GM18867 (cell line): ENCODE measurements around the gene NCOA7.
A peak's percentile ranks its signal among the peaks of the same experiment; 100 is the strongest.
"Not testable (repeated sequence)": the region's sequence is repeated elsewhere in the genome, so short reads cannot be mapped to it uniquely, and the experiment has no call there.

ENCODE experiments used
- ATAC-seq: cut with Tn5 transposase; IDR thresholded peaks from one replicate; pipeline ENCODE4 v1.9.1; 2021; ENCODE audit warnings: mild to moderate bottlenecking, moderate library complexity; ENCODE audit not compliant: unreplicated experiment

Gene NCOA7

GRCh38 chr6:125963817-125964216 is 173.1 kb downstream of the NCOA7 start:
- ATAC-seq = no peak

GRCh38 chr6:125966569-125966968 is 175.8 kb downstream of the NCOA7 start:
- no peak for ATAC-seq

- peak; percentile 73 for ATAC-seq
Observed at GRCh38 chr6:125968493-125968892, 177.7 kb downstream of the NCOA7 start.

DNA sequence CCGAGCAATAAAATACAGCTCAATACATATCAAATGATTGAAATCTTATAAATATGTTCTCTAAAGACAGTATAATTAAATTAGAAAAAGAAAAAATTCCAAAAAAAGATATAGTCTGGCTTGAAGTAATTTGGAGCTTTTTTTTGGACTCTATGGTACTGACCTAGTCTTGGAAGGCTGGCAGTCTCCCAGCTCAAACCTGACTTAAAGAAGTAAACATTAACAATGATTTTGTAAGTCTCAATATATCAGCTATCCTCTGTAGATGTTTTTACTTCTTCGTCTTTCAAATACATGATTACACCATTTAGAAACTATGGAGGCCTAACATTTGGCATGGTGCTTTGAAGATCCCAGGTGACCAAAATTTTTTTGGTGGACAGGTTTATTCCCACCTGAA is 180.0 kb downstream of the NCOA7 start:
- ATAC-seq = no peak

- ATAC-seq = not testable (repeated sequence)
Observed at GRCh38 chr6:125972478-125972877, 181.7 kb downstream of the NCOA7 start.

DNA sequence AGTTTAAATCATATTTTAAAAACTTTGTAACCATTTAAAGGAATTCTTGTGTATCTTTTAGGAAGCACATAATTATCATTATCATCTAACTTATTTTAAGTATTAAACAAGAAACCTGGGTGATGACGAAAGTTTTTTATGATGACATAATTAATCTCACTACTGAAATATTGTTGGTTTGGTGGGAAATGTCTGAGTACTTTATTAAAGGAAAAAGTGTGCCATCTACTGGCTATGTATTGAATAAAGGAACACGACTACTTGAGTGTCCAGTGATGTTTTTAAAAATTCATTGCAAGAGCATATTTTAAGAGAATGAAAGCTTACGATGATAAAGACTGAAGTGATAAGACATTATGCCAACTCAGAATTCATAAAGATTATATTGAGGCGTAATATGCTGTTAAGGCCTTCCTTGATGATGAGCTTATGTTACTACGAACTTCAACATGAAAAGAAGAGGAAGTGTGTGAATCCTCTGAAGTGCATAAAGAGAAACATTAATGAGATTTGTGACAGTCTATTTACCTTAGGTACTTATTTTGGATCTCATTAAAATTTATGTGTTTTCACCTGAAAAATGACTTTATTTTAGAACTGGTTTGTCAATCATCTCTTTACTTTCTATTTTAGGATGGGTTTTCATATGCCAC is 183.6 kb downstream of the NCOA7 start:
- ATAC-seq = peak; percentile 87

DNA sequence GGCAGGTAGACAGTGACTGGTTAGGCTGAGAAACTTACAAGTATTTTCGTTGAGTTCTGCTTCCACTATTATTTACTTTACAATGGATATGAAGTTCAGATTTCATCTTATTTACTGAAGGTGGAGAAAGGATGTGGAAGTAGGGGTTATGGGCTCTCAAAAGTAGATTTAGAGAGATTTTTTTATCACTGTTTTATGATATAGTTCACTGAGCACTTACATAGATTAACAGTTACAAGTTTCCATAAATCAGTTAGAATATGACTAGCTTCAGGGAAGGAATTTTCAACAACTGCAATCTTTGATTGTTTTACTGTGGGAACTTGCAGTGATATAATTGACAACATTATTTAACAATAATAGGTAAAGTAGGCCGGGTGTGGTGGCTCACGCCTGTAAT is 188.3 kb downstream of the NCOA7 start:
- ATAC-seq = no peak
